Ovary (tissue), 3 donors: ENCODE measurements around the gene ACAP2.
"Not testable (repeated sequence)": the region's sequence is repeated elsewhere in the genome, so short reads cannot be mapped to it uniquely, and the experiment has no call there.

ENCODE experiments used
- EP300 ChIP-seq: sonication (generic); formaldehyde crosslinking; IDR thresholded peaks from one replicate; pipeline ENCODE4 v1.6.1; 2017; ENCODE audit warnings: antibody characterized with exemption
- TF ChIP-seq, protein P1 (sequence below), 3 donors: fragments of 450-650 bp in 2 of 3; fragments of 200-600 bp in 1 of 3; IDR thresholded peaks; one replicate each; pipeline versions ENCODE4 v1.5.1 to v1.8.0; 2016 to 2022; ENCODE audit warnings: antibody characterized with exemption in 3 of 3, mild to moderate bottlenecking in 1 of 3
- donor health status: DM: no; HTN: no; CAD: no.

DNA sequence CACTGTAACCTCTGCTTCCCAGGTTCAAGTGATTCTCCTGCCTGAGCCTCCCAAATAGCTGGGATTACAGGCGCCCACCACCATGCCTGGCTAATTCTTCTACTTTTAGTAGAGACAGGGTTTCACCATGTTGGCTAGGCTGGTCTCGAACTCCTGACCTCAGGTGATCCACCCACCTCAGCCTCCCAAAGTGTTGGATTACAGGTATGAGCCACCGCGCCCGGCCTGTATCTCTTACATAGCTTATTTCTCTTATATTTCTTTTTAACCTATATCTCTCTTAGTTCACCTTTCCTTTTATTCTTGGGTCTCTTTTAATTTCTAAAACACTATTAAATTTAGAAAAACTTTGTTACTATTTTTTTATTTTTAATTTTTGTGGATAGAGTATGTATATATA is 213.9 kb downstream of the ACAP2 start:
- not testable (repeated sequence) for TF ChIP-seq EP300
- TF ChIP-seq, protein P1, sequence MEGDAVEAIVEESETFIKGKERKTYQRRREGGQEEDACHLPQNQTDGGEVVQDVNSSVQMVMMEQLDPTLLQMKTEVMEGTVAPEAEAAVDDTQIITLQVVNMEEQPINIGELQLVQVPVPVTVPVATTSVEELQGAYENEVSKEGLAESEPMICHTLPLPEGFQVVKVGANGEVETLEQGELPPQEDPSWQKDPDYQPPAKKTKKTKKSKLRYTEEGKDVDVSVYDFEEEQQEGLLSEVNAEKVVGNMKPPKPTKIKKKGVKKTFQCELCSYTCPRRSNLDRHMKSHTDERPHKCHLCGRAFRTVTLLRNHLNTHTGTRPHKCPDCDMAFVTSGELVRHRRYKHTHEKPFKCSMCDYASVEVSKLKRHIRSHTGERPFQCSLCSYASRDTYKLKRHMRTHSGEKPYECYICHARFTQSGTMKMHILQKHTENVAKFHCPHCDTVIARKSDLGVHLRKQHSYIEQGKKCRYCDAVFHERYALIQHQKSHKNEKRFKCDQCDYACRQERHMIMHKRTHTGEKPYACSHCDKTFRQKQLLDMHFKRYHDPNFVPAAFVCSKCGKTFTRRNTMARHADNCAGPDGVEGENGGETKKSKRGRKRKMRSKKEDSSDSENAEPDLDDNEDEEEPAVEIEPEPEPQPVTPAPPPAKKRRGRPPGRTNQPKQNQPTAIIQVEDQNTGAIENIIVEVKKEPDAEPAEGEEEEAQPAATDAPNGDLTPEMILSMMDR (IDR thresholded peaks at IDR 0.05): not testable (repeated sequence)
